Measurements from ENCODE around the gene DYNC2LI1. TPM values are rescaled to one million over a fixed set of nuclear protein-coding genes. Genes with fewer than 3 reads are reported as not detected.

The DYNC2LI1 gene
- total RNA-seq, 1 experiment from 2014 or later: 17.7 TPM

- Histone ChIP-seq H3K27ac (ENCODE audit: low read length) (no peak overlapping the region), H3K4me3 (ENCODE audit: low read length) (no peak overlapping the region), H3K79me2 (ENCODE audit: low read length) (no peaks in the 10 kb centered on the region), H2AFZ (ENCODE audit: low read length) (no peak overlapping the region), H4K20me1 (ENCODE audit: low read length) (no peaks in the 10 kb centered on the region), H3K9me2 (replicated peaks; ENCODE audit: low read length) (no peaks in the 10 kb centered on the region), H3K9ac (ENCODE audit: low read length) (no peak overlapping the region), H3K36me3 (ENCODE audit: low read depth, low read length) (no peaks in the 10 kb centered on the region), H3K27me3 (ENCODE audit: low read length) (no peaks in the 10 kb centered on the region), H3F3A (ENCODE audit: low read length, unreplicated experiment) (no peaks in the 10 kb centered on the region), H3K9me3 (ENCODE audit: low read length) (no peaks in the 10 kb centered on the region), H3K4me1 (ENCODE audit: insufficient read depth, low read length) (no peaks in the 10 kb centered on the region), H3K4me2 (ENCODE audit: low read length) (no peak overlapping the region)
- DNase-seq: no peak
- ChIA-PET POLR2A (ENCODE audit: unreplicated experiment) (no interaction called here), CTCF (no interaction called here)
- BruUV-seq (replicated peaks): no TSS peak
- TF ChIP-seq EZH2phosphoT487 (IDR thresholded peaks at IDR 0.05; ENCODE audit: borderline replicate concordance, low read length) (no peak), CTCF (conservative IDR thresholded peaks at IDR 0.05; ENCODE audit: low read depth, low read length) (no peak), EZH2 (IDR thresholded peaks at IDR 0.05; ENCODE audit: low read length, unreplicated experiment) (no peak)
- no peak for ATAC-seq
- intact Hi-C loops (cut with micrococcal nuclease): no loop called here
Measured at GRCh38 chr2:43791035-43791765, 17.4 kb downstream of the DYNC2LI1 start.

GRCh38 chr2:43792653-43793052 is 18.8 kb downstream of the DYNC2LI1 start:
- Histone ChIP-seq H3F3A (ENCODE audit: low read length, unreplicated experiment) (no peaks in the 10 kb centered on the region), H3K27me3 (ENCODE audit: low read length) (no peaks in the 10 kb centered on the region), H4K20me1 (ENCODE audit: low read length) (no peaks in the 10 kb centered on the region), H3K9ac (ENCODE audit: low read length) (no peak overlapping the region), H3K4me1 (ENCODE audit: insufficient read depth, low read length) (no peaks in the 10 kb centered on the region), H3K9me3 (ENCODE audit: low read length) (no peaks in the 10 kb centered on the region), H3K79me2 (ENCODE audit: low read length) (no peaks in the 10 kb centered on the region), H3K9me2 (replicated peaks; ENCODE audit: low read length) (no peaks in the 10 kb centered on the region), H3K4me3 (ENCODE audit: low read length) (no peak overlapping the region), H2AFZ (ENCODE audit: low read length) (no peak overlapping the region), H3K27ac (ENCODE audit: low read length) (no peak overlapping the region), H3K4me2 (ENCODE audit: low read length) (no peak overlapping the region), H3K36me3 (ENCODE audit: low read depth, low read length) (no peaks in the 10 kb centered on the region)
- TF ChIP-seq EZH2 (IDR thresholded peaks at IDR 0.05; ENCODE audit: low read length, unreplicated experiment) (no peak), EZH2phosphoT487 (IDR thresholded peaks at IDR 0.05; ENCODE audit: borderline replicate concordance, low read length) (no peak), CTCF (conservative IDR thresholded peaks at IDR 0.05; ENCODE audit: low read depth, low read length) (no peak)
- intact Hi-C loops (cut with micrococcal nuclease): no loop called here
- BruUV-seq (replicated peaks): no TSS peak
- no peak for ATAC-seq
- ChIA-PET POLR2A (ENCODE audit: unreplicated experiment) (no interaction called here), CTCF (no interaction called here)
- no peak for DNase-seq

GRCh38 chr2:43794956-43795355 is 21.1 kb downstream of the DYNC2LI1 start:
- CTCF ChIA-PET: no interaction called here

More at GRCh38 chr2:43794956-43795355, 21.1 kb downstream of the DYNC2LI1 start:
- H3K9ac ChIP-seq (ENCODE audit: low read length): no peak overlapping the region
- no peaks in the 10 kb centered on the region for H3K36me3 ChIP-seq (ENCODE audit: low read depth, low read length)
- no peaks in the 10 kb centered on the region for H3K9me2 ChIP-seq (replicated peaks; ENCODE audit: low read length)
- no peak for ATAC-seq
- no peak overlapping the region for H3K27ac ChIP-seq (ENCODE audit: low read length)
- no peaks in the 10 kb centered on the region for H3K9me3 ChIP-seq (ENCODE audit: low read length)
- no peak for DNase-seq
- no peaks in the 10 kb centered on the region for H3K27me3 ChIP-seq (ENCODE audit: low read length)
- TF ChIP-seq EZH2phosphoT487 (IDR thresholded peaks at IDR 0.05; ENCODE audit: borderline replicate concordance, low read length) (no peak), EZH2 (IDR thresholded peaks at IDR 0.05; ENCODE audit: low read length, unreplicated experiment) (no peak), CTCF (conservative IDR thresholded peaks at IDR 0.05; ENCODE audit: low read depth, low read length) (no peak)
- H3K4me2 ChIP-seq (ENCODE audit: low read length): no peak overlapping the region
- no peaks in the 10 kb centered on the region for H3F3A ChIP-seq (ENCODE audit: low read length, unreplicated experiment)
- H4K20me1 ChIP-seq (ENCODE audit: low read length): no peaks in the 10 kb centered on the region
- no peaks in the 10 kb centered on the region for H3K79me2 ChIP-seq (ENCODE audit: low read length)
- no peak overlapping the region for H2AFZ ChIP-seq (ENCODE audit: low read length)
- H3K4me1 ChIP-seq (ENCODE audit: insufficient read depth, low read length): no peaks in the 10 kb centered on the region
- H3K4me3 ChIP-seq (ENCODE audit: low read length): no peak overlapping the region
- POLR2A ChIA-PET (ENCODE audit: unreplicated experiment): no interaction called here
- intact Hi-C loops (cut with micrococcal nuclease): no loop called here
- no TSS peak for BruUV-seq (replicated peaks)

Measured in PC-3 (cell line).